H9 (cell line): Measurements from ENCODE around the gene LZTFL1. TPM values are rescaled to one million over a fixed set of nuclear protein-coding genes. Genes with fewer than 3 reads are reported as not detected.

Experiments used
- DNase-seq: peaks from one replicate; pipeline ENCODE4 v3.0.0-alpha.2; 2017
- H2AFZ ChIP-seq: one replicate; pipeline ENCODE4 v1.6.1; 2013; ENCODE audit warnings: mild to moderate bottlenecking, low read length, control low read depth, moderate library complexity
- H2AK5ac ChIP-seq: 2 replicates; pipeline ENCODE4 v1.6.1; 2013; ENCODE audit warnings: low read length, control low read depth, mixed read lengths; ENCODE audit not compliant: insufficient read length
- H2BK120ac ChIP-seq: one replicate; pipeline ENCODE4 v1.6.1; 2013; ENCODE audit warnings: low read depth, mild to moderate bottlenecking, low read length, control low read depth, inconsistent platforms; ENCODE audit not compliant: poor library complexity, severe bottlenecking
- H2BK12ac ChIP-seq: 2 replicates; pipeline ENCODE4 v1.6.1; 2013; ENCODE audit warnings: low read length, control low read depth, mixed read lengths, low read depth; ENCODE audit not compliant: insufficient read length
- H2BK15ac ChIP-seq: 2 replicates; pipeline ENCODE4 v1.6.1; 2013; ENCODE audit warnings: low read depth, low read length, control low read depth
- H2BK20ac ChIP-seq: one replicate; pipeline ENCODE4 v1.6.1; 2013; ENCODE audit warnings: low read depth, mild to moderate bottlenecking, low read length, control low read depth, inconsistent platforms; ENCODE audit not compliant: poor library complexity, severe bottlenecking
- H2BK5ac ChIP-seq: 2 replicates; pipeline ENCODE4 v1.6.1; 2013; ENCODE audit warnings: low read length, control low read depth, mixed read lengths; ENCODE audit not compliant: insufficient read length
- H3K14ac ChIP-seq: 2 replicates; pipeline ENCODE4 v1.6.1; 2013; ENCODE audit warnings: low read length, control low read depth; ENCODE audit not compliant: insufficient read depth
- H3K18ac ChIP-seq: 2 replicates; pipeline ENCODE4 v1.6.1; 2013; ENCODE audit warnings: low read depth, mild to moderate bottlenecking, mixed read lengths, low read length, control low read depth; ENCODE audit not compliant: insufficient read length
- H3K23ac ChIP-seq: 2 replicates; pipeline ENCODE4 v1.6.1; 2013; ENCODE audit warnings: low read length, control low read depth, mixed read lengths, low read depth; ENCODE audit not compliant: insufficient read length
- H3K23me2 ChIP-seq: 2 replicates; pipeline ENCODE4 v1.6.1; 2013; ENCODE audit warnings: low read depth, mild to moderate bottlenecking, mixed read lengths, low read length, control low read depth; ENCODE audit not compliant: insufficient read length, poor library complexity, severe bottlenecking
- H3K27ac ChIP-seq: 2 replicates; pipeline ENCODE4 v1.5.1; 2013; ENCODE audit warnings: low read length, control low read depth, mixed read lengths, low read depth; ENCODE audit not compliant: insufficient read length
- H3K27me3 ChIP-seq: 2 replicates; pipeline ENCODE4 v1.6.1; 2013; ENCODE audit warnings: low read length, control low read depth, inconsistent platforms; ENCODE audit not compliant: insufficient read depth
- H3K4ac ChIP-seq: 2 replicates; pipeline ENCODE4 v1.6.1; 2013; ENCODE audit warnings: low read depth, mild to moderate bottlenecking, control low read depth, inconsistent platforms, low read length, moderate library complexity
- H3K4me1 ChIP-seq: 2 replicates; pipeline ENCODE4 v1.6.1; 2013; ENCODE audit warnings: low read length, control low read depth, inconsistent platforms; ENCODE audit not compliant: insufficient read depth
- H3K4me2 ChIP-seq: 2 replicates; pipeline ENCODE4 v1.6.1; 2013; ENCODE audit warnings: low read length, control low read depth, mixed read lengths; ENCODE audit not compliant: insufficient read length, insufficient read depth
- H3K56ac ChIP-seq: 2 replicates; pipeline ENCODE4 v1.6.1; 2013; ENCODE audit warnings: low read depth, mild to moderate bottlenecking, mixed read lengths, low read length, control low read depth; ENCODE audit not compliant: insufficient read length
- H3K79me1 ChIP-seq: 2 replicates; pipeline ENCODE4 v1.6.1; 2013; ENCODE audit warnings: low read depth, mild to moderate bottlenecking, moderate library complexity, low read length, control low read depth, inconsistent platforms; ENCODE audit not compliant: insufficient read depth, poor library complexity, severe bottlenecking
- H3K79me2 ChIP-seq: 2 replicates; pipeline ENCODE4 v1.6.1; 2013; ENCODE audit warnings: low read length, control low read depth, inconsistent platforms; ENCODE audit not compliant: insufficient read depth
- H3K9ac ChIP-seq: 2 replicates; pipeline ENCODE4 v1.6.1; 2013; ENCODE audit warnings: low read length, control low read depth, mixed read lengths; ENCODE audit not compliant: insufficient read length; ENCODE audit errors: extremely low read depth
- H3K9me3 ChIP-seq: one replicate; pipeline ENCODE4 v1.6.1; 2013; ENCODE audit warnings: low read depth, low read length, inconsistent platforms; ENCODE audit not compliant: control insufficient read depth
- H3T11ph ChIP-seq: one replicate; pipeline ENCODE4 v1.6.1; 2013; ENCODE audit warnings: mild to moderate bottlenecking, low read length, control low read depth, inconsistent platforms
- H4K20me1 ChIP-seq: one replicate; pipeline ENCODE4 v1.6.1; 2013; ENCODE audit not compliant: control insufficient read depth, insufficient read length, insufficient read depth
- H4K5ac ChIP-seq: 2 replicates; pipeline ENCODE4 v1.6.1; 2013; ENCODE audit warnings: low read depth, mild to moderate bottlenecking, mixed read lengths, low read length, control low read depth; ENCODE audit not compliant: insufficient read length
- H4K8ac ChIP-seq: replicated peaks from 2 replicates; pipeline ENCODE4 v1.6.1; 2013; ENCODE audit warnings: low read length, control low read depth, mixed read lengths, low read depth; ENCODE audit not compliant: insufficient read length
- H4K91ac ChIP-seq: 2 replicates; pipeline ENCODE4 v1.6.1; 2013; ENCODE audit warnings: low read depth, mild to moderate bottlenecking, moderate library complexity, mixed read lengths, low read length, control low read depth; ENCODE audit not compliant: insufficient read length
- H3K27ac Mint-ChIP-seq, 3 experiments: 2 replicates in 2 of 3; 3 replicates in 1 of 3; pipeline ENCODE4 v1.8.0; 2020 to 2021; ENCODE audit warnings: mixed read lengths in 3 of 3, mild to moderate bottlenecking in 1 of 3, moderate library complexity in 1 of 3
- H3K27me3 Mint-ChIP-seq: 2 replicates; pipeline ENCODE4 v1.8.0; 2021; ENCODE audit warnings: low read depth, mild to moderate bottlenecking, moderate library complexity, mixed read lengths
- H3K36me3 Mint-ChIP-seq, 3 experiments: 2 replicates in 2 of 3; 3 replicates in 1 of 3; pipeline ENCODE4 v1.8.0; 2020 to 2021; ENCODE audit warnings: low read depth in 3 of 3, mixed read lengths in 3 of 3; ENCODE audit not compliant: insufficient read depth in 1 of 3
- H3K4me1 Mint-ChIP-seq, 2 experiments: 2 replicates each; pipeline ENCODE4 v1.8.0; 2020; ENCODE audit warnings: mixed read lengths in 2 of 2
- H3K4me3 Mint-ChIP-seq, 2 experiments: 2 replicates in 1 of 2; 3 replicates in 1 of 2; pipeline ENCODE4 v1.8.0; 2020 to 2021; ENCODE audit warnings: mild to moderate bottlenecking in 2 of 2, mixed read lengths in 2 of 2, moderate library complexity in 1 of 2
- H3K9me3 Mint-ChIP-seq, 2 experiments: 2 replicates in 1 of 2; 3 replicates in 1 of 2; pipeline ENCODE4 v1.8.0; 2020; ENCODE audit warnings: mild to moderate bottlenecking in 2 of 2, mixed read lengths in 2 of 2, moderate library complexity in 1 of 2
- CTCF ChIP-seq: fragments of 200-600 bp; sonication (generic); conservative IDR thresholded peaks from 3 replicates; pipeline ENCODE4 v1.8.0; 2021; ENCODE audit warnings: antibody characterized with exemption, mild to moderate bottlenecking
- WGBS: extraction: QIAGEN DNeasy Blood & Tissue Kit; methylation state at CpG from one replicate; pipeline ENCODE4 v1.1.7; 2013; ENCODE audit warnings: missing lambda C conversion rate, low lambda C conversion rate, mixed read lengths; ENCODE audit not compliant: insufficient read length; ENCODE audit errors: extremely low coverage; 5-methylcytosine and 5-hydroxymethylcytosine counted together
- total RNA-seq: library from RNA; stranded (reverse); gene quantifications from 2 replicates; pipeline ENCODE4 v1.2.1, GENCODE V29; 2021

The LZTFL1 gene
- total RNA-seq, 1 experiment from 2014 or later: 12.2 TPM

GRCh38 chr3:45826908-45827307, 15.0 kb downstream of the LZTFL1 start:
- H3K36me3 Mint-ChIP-seq: peaks cover 0 to 5% (median 4%) of the 10 kb centered on the region in 3 experiments; a peak in 2 of 7 replicates
- no peaks in the 10 kb centered on the region for H3K4me1 Mint-ChIP-seq
- no peaks in the 10 kb centered on the region for H3K9me3 Mint-ChIP-seq
- DNase-seq: no peak
- no peak for TF ChIP-seq CTCF
- Histone ChIP-seq H4K91ac (no peak overlapping the region), H2BK20ac (no peak overlapping the region), H2BK5ac (no peak overlapping the region), H4K8ac (no peak overlapping the region), H3K4me2 (no peak overlapping the region), H3K23ac (no peak overlapping the region), H3K27me3 (no peaks in the 10 kb centered on the region), H3K14ac (no peak overlapping the region), H4K20me1 (no peaks in the 10 kb centered on the region), H2BK120ac (no peak overlapping the region), H3K9me3 (no peaks in the 10 kb centered on the region), H3K56ac (no peak overlapping the region), H3K18ac (no peak overlapping the region), H4K5ac (no peak overlapping the region), H2BK12ac (no peak overlapping the region), H2AFZ (no peak overlapping the region), H3K4me1 (no peaks in the 10 kb centered on the region), H2AK5ac (no peak overlapping the region), H2BK15ac (no peak overlapping the region), H3T11ph (no peak overlapping the region), H3K4ac (no peak overlapping the region), H3K27ac (no peak overlapping the region), H3K79me2 (no peaks in the 10 kb centered on the region), H3K9ac (no peak overlapping the region), H3K23me2 (no peaks in the 10 kb centered on the region), H3K79me1 (no peaks in the 10 kb centered on the region)
- H3K4me3 Mint-ChIP-seq: no peak overlapping the region
- no CpG with 5 or more reads among the region's 3 CpGs for WGBS
- no peaks in the 10 kb centered on the region for H3K27me3 Mint-ChIP-seq
- peak overlapping the region in 1 of 3 experiments; percentile 40; a peak in 1 of 7 replicates for H3K27ac Mint-ChIP-seq
